Lower leg skin (tissue), 4 donors: ENCODE measurements around the gene PPP2R3C. TPM values are rescaled to one million over a fixed set of nuclear protein-coding genes. Genes with fewer than 3 reads are reported as not detected.

Source experiments
- DNase-seq, 2 donors: peaks; one replicate each; pipeline ENCODE4 v3.0.0-alpha.2; 2019; ENCODE audit warnings: low spot score in 2 of 2
- H3K4me3 ChIP-seq: fragments of 200-600 bp; sonication (generic); 2 replicates; pipeline ENCODE4 v1.5.1; 2017; ENCODE audit warnings: mild to moderate bottlenecking, low read depth; ENCODE audit not compliant: poor library complexity, severe bottlenecking
- CTCF ChIP-seq, 3 donors: fragments of 450-650 bp; IDR thresholded peaks; one replicate each; pipeline ENCODE4 v1.5.1; 2016; ENCODE audit warnings: antibody characterized with exemption in 3 of 3, mild to moderate bottlenecking in 3 of 3, moderate library complexity in 2 of 3
- POLR2A ChIP-seq, 2 donors: fragments of 450-650 bp; IDR thresholded peaks; one replicate each; pipeline ENCODE4 v1.6.1; 2016 to 2017; ENCODE audit warnings: antibody characterized with exemption in 2 of 2, mild to moderate bottlenecking in 1 of 2, moderate library complexity in 1 of 2
- WGBS, 2 donors: methylation state at CpG; one replicate each; pipeline ENCODE4 v1.1.5; 2018; 5-methylcytosine and 5-hydroxymethylcytosine counted together
- intact Hi-C: fragments of 100-400 bp; cut with DNase I; formaldehyde crosslinking; loops from one replicate; pipeline ENCODE4 v1.15.0; 2023; ENCODE audit warnings: low total_unique reads
- total RNA-seq, 4 donors: library from RNA; depleted of rRNA; stranded (reverse); fragments of >200 nt; gene quantifications; one replicate each; pipeline ENCODE4 v1.1.0, GENCODE V29; 2016

The PPP2R3C gene
- total RNA-seq, 4 donors from 2014 or later, result 4.3 to 20.8 (median 6.8) TPM

GRCh38 chr14:35085441-35085840 is 36.3 kb downstream of the PPP2R3C start:
- intact Hi-C loops, result no loop called here
- no peak overlapping the region for H3K4me3 ChIP-seq
- WGBS, 2 donors, result 85 to 92% methylated on average over 2 of the region's 2 CpGs
- TF ChIP-seq CTCF (IDR thresholded peaks at IDR 0.05), result no peak
- no peak for TF ChIP-seq POLR2A (IDR thresholded peaks at IDR 0.05)
- no peak for DNase-seq

- WGBS, 2 donors, result 93 to 95% methylated on average over 8 of the region's 8 CpGs
- DNase-seq, result no peak
- no peak for TF ChIP-seq POLR2A (IDR thresholded peaks at IDR 0.05)
- TF ChIP-seq CTCF (IDR thresholded peaks at IDR 0.05), result no peak
- intact Hi-C loops, result no loop called here
- no peak overlapping the region for H3K4me3 ChIP-seq
These were observed 38.1 kb downstream of the PPP2R3C start for GRCh38 chr14:35083530-35084150.

- WGBS, 2 donors, result 82 to 100% methylated on average over 1 of the region's 1 CpG
- intact Hi-C loops, result no loop called here
- TF ChIP-seq POLR2A (IDR thresholded peaks at IDR 0.05), result no peak
- TF ChIP-seq CTCF (IDR thresholded peaks at IDR 0.05), result no peak
- H3K4me3 ChIP-seq, result no peak overlapping the region
- DNase-seq, result no peak
These were observed 42.0 kb downstream of the PPP2R3C start for GRCh38 chr14:35079742-35080141.

- TF ChIP-seq POLR2A (IDR thresholded peaks at IDR 0.05), result no peak
- no peak overlapping the region for H3K4me3 ChIP-seq
- intact Hi-C loops, result no loop called here
- 95 to 98% methylated on average over 2 of the region's 2 CpGs for WGBS, 2 donors
- no peak for DNase-seq
These were observed 43.7 kb downstream of the PPP2R3C start for GRCh38 chr14:35078082-35078481.

- H3K4me3 ChIP-seq, result no peak overlapping the region
- intact Hi-C loops, result no loop called here
- 95 to 96% methylated on average over 1 of the region's 1 CpG for WGBS, 2 donors
- TF ChIP-seq POLR2A (IDR thresholded peaks at IDR 0.05), result no peak
- TF ChIP-seq CTCF (IDR thresholded peaks at IDR 0.05), result no peak
- no peak for DNase-seq
These were observed 48.3 kb downstream of the PPP2R3C start for GRCh38 chr14:35073486-35073885.

GRCh38 chr14:35072226-35072625 is 49.6 kb downstream of the PPP2R3C start:
- TF ChIP-seq POLR2A (IDR thresholded peaks at IDR 0.05) (no peak), CTCF (IDR thresholded peaks at IDR 0.05) (no peak)
- DNase-seq, result no peak
- WGBS, 2 donors, result 92 to 97% methylated on average over 3 of the region's 3 CpGs
- intact Hi-C loops, result no loop called here
- H3K4me3 ChIP-seq, result no peak overlapping the region
